Measurements from ENCODE around the gene KRTAP10-5.
"Not testable (repeated sequence)": the region's sequence is repeated elsewhere in the genome, so short reads cannot be mapped to it uniquely, and the experiment has no call there.

DNA sequence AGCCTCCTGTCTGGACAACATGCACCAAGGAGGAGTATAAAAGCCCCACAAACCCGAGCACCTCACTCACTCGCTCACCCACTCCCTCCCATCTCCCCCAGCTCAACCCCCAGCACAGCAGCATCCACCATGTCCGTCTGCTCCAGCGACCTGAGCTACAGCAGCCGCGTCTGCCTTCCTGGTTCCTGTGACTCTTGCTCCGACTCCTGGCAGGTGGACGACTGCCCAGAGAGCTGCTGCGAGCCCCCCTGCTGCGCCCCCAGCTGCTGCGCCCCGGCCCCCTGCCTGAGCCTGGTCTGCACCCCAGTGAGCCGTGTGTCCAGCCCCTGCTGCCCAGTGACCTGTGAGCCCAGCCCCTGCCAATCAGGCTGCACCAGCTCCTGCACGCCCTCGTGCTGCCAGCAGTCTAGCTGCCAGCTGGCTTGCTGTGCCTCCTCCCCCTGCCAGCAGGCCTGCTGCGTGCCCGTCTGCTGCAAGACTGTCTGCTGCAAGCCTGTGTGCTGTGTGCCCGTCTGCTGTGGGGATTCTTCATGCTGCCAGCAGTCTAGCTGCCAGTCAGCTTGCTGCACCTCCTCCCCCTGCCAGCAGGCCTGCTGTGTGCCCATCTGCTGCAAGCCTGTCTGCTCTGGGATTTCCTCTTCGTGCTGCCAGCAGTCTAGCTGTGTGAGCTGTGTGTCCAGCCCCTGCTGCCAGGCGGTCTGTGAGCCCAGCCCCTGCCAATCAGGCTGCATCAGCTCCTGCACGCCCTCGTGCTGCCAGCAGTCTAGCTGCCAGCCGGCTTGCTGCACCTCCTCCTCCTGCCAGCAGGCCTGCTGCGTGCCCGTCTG, 6.6 kb downstream of the KRTAP10-5 start, which contains the start of gene KRTAP10-4:
- TF ChIP-seq, protein P1, sequence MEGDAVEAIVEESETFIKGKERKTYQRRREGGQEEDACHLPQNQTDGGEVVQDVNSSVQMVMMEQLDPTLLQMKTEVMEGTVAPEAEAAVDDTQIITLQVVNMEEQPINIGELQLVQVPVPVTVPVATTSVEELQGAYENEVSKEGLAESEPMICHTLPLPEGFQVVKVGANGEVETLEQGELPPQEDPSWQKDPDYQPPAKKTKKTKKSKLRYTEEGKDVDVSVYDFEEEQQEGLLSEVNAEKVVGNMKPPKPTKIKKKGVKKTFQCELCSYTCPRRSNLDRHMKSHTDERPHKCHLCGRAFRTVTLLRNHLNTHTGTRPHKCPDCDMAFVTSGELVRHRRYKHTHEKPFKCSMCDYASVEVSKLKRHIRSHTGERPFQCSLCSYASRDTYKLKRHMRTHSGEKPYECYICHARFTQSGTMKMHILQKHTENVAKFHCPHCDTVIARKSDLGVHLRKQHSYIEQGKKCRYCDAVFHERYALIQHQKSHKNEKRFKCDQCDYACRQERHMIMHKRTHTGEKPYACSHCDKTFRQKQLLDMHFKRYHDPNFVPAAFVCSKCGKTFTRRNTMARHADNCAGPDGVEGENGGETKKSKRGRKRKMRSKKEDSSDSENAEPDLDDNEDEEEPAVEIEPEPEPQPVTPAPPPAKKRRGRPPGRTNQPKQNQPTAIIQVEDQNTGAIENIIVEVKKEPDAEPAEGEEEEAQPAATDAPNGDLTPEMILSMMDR (IDR thresholded peaks at IDR 0.05): not testable (repeated sequence)
- TF ChIP-seq, protein P2, sequence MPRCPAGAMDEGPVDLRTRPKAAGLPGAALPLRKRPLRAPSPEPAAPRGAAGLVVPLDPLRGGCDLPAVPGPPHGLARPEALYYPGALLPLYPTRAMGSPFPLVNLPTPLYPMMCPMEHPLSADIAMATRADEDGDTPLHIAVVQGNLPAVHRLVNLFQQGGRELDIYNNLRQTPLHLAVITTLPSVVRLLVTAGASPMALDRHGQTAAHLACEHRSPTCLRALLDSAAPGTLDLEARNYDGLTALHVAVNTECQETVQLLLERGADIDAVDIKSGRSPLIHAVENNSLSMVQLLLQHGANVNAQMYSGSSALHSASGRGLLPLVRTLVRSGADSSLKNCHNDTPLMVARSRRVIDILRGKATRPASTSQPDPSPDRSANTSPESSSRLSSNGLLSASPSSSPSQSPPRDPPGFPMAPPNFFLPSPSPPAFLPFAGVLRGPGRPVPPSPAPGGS (IDR thresholded peaks at IDR 0.05): not testable (repeated sequence)
- TF ChIP-seq CBX8 (IDR thresholded peaks at IDR 0.05): not testable (repeated sequence)
